MM.1S (cell line): ENCODE results near the gene DSG2.

Experiments
- DNase-seq: peaks from one replicate; pipeline ENCODE4 v3.0.0-alpha.2; 2015
- H2AFZ ChIP-seq: fragments of 300-600 bp; sonication (generic); 2 replicates; pipeline ENCODE4 v1.6.0; 2016; ENCODE audit warnings: antibody characterized with exemption, low read length
- H3F3A ChIP-seq: fragments of 300-600 bp; sonication (generic); 2 replicates; pipeline ENCODE4 v1.6.1; 2016; ENCODE audit warnings: mild to moderate bottlenecking, antibody characterized with exemption, low read length, moderate library complexity, mixed read lengths; ENCODE audit not compliant: insufficient read depth
- H3K27ac ChIP-seq: fragments of 300-600 bp; sonication (generic); 2 replicates; pipeline ENCODE4 v1.5.1; 2016; ENCODE audit warnings: mild to moderate bottlenecking, low read length
- H3K27me3 ChIP-seq: fragments of 300-600 bp; sonication (generic); replicated peaks from 2 replicates; pipeline ENCODE4 v1.6.0; 2016; ENCODE audit warnings: low read length; ENCODE audit not compliant: insufficient read depth
- H3K36me3 ChIP-seq: fragments of 300-600 bp; sonication (generic); replicated peaks from 2 replicates; pipeline ENCODE4 v1.6.1; 2016; ENCODE audit warnings: mild to moderate bottlenecking, low read length, mixed read lengths; ENCODE audit not compliant: insufficient read depth
- H3K4me1 ChIP-seq: fragments of 300-600 bp; sonication (generic); 2 replicates; pipeline ENCODE4 v1.6.1; 2016; ENCODE audit warnings: low read length, mixed read lengths
- H3K4me2 ChIP-seq: fragments of 300-600 bp; sonication (generic); 2 replicates; pipeline ENCODE4 v1.6.0; 2016; ENCODE audit warnings: low read depth, low read length
- H3K4me3 ChIP-seq: fragments of 300-600 bp; sonication (generic); 2 replicates; pipeline ENCODE4 v1.5.1; 2016; ENCODE audit warnings: low read length, mixed read lengths
- H3K79me2 ChIP-seq: fragments of 300-600 bp; sonication (generic); 2 replicates; pipeline ENCODE4 v1.6.1; 2016; ENCODE audit warnings: mixed run types, low read length, mixed read lengths
- H3K9ac ChIP-seq: fragments of 300-600 bp; sonication (generic); 2 replicates; pipeline ENCODE4 v1.6.1; 2016; ENCODE audit warnings: low read length, mixed read lengths
- H3K9me2 ChIP-seq: fragments of 300-600 bp; sonication (generic); replicated peaks from 2 replicates; pipeline ENCODE4 v1.6.1; 2016; ENCODE audit warnings: mild to moderate bottlenecking, low read length, mixed read lengths; ENCODE audit not compliant: insufficient read depth
- H3K9me3 ChIP-seq: fragments of 300-600 bp; sonication (generic); replicated peaks from 2 replicates; pipeline ENCODE4 v1.6.1; 2016; ENCODE audit warnings: mild to moderate bottlenecking, low read length, mixed read lengths; ENCODE audit not compliant: insufficient read depth
- H4K20me1 ChIP-seq: fragments of 300-600 bp; sonication (generic); 2 replicates; pipeline ENCODE4 v1.6.1; 2016; ENCODE audit warnings: mild to moderate bottlenecking, low read length, moderate library complexity, mixed read lengths; ENCODE audit not compliant: insufficient read depth
- EZH2 ChIP-seq: fragments of 300-600 bp; sonication (generic); optimal IDR thresholded peaks from 2 replicates; pipeline ENCODE3; 2017; ENCODE audit warnings: low read depth, mild to moderate bottlenecking, antibody characterized with exemption, low read length, mixed read lengths
- EZH2phosphoT487 ChIP-seq: fragments of 300-600 bp; sonication (generic); IDR thresholded peaks from 2 replicates; pipeline ENCODE4 v1.6.1; 2018; ENCODE audit warnings: antibody characterized with exemption, low read length
- TF ChIP-seq, protein P1 (sequence below): fragments of 300-600 bp; sonication (generic); IDR thresholded peaks from 2 replicates; pipeline ENCODE4 v1.5.1; 2016; ENCODE audit warnings: antibody characterized with exemption, low read length, mixed read lengths

DSG2 gene

DNA sequence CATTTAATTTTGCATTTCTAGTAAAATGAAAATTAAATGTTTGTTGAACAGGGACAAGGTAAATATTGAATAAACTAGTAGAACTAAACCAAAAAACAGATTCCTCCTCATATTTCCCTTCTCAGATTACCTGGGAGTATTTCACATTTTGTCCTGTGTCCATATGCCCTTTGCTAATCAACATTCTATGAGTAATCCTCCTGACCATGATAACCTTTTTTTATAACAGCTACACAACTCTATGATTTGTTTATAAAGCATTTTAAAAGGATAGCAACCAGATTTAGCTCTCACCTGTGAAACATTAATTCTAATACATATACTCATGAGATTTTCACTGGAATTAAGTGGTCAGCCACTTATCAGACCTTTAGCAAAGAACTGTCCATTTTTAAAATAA is 7.1 kb upstream of the DSG2 start:
- Histone ChIP-seq H2AFZ (no peak overlapping the region), H3K4me3 (no peak overlapping the region), H3F3A (no peaks in the 10 kb centered on the region), H3K9me3 (no peaks in the 10 kb centered on the region), H3K4me2 (no peak overlapping the region), H3K27ac (no peak overlapping the region), H4K20me1 (no peaks in the 10 kb centered on the region), H3K27me3 (no peaks in the 10 kb centered on the region), H3K9ac (no peak overlapping the region), H3K36me3 (no peaks in the 10 kb centered on the region), H3K4me1 (no peaks in the 10 kb centered on the region), H3K9me2 (no peaks in the 10 kb centered on the region), H3K79me2 (no peaks in the 10 kb centered on the region)
- TF ChIP-seq EZH2phosphoT487 (no peak), EZH2 (no peak)
- TF ChIP-seq, protein P1, sequence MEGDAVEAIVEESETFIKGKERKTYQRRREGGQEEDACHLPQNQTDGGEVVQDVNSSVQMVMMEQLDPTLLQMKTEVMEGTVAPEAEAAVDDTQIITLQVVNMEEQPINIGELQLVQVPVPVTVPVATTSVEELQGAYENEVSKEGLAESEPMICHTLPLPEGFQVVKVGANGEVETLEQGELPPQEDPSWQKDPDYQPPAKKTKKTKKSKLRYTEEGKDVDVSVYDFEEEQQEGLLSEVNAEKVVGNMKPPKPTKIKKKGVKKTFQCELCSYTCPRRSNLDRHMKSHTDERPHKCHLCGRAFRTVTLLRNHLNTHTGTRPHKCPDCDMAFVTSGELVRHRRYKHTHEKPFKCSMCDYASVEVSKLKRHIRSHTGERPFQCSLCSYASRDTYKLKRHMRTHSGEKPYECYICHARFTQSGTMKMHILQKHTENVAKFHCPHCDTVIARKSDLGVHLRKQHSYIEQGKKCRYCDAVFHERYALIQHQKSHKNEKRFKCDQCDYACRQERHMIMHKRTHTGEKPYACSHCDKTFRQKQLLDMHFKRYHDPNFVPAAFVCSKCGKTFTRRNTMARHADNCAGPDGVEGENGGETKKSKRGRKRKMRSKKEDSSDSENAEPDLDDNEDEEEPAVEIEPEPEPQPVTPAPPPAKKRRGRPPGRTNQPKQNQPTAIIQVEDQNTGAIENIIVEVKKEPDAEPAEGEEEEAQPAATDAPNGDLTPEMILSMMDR = no peak
- no peak for DNase-seq

DNA sequence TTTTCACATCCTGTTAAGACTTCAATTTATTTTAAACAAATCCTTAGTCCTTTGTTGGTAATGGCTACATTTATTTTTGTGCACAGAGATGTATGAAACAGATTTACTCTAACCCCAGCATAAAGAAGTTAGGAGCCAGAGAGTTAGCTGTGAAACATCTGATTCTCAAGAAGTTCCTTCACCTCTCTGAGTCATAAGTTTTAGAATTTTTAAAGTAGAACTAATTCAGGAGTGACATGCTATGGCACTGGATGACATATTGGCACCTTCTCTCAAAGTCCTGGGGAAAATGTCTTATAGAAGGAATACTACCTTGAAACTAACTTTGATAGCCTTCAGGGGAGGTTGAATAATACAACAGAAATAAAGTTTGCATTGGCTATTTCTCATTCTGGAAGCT is 6.4 kb upstream of the DSG2 start:
- H2AFZ ChIP-seq = no peak overlapping the region

DNA sequence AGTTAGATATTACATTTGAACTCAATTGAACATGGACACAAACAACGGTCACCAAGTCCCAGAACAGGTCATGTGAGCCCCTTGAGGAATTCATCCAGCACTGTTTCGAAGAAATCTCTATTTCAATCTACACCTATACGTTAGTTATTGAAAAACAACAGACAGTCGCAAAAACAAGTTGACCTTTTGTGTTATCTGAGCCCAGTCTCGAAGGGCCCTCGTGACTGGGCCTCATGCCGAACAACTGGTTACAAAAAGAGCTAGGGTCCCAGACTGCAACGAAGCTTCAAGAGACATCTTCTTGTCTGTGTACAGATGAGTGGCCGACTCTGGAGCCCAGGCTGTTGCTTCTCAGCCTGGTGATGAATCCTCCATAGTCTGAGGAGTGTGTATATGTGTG is 5.3 kb upstream of the DSG2 start:
- no peaks in the 10 kb centered on the region for H3K79me2 ChIP-seq
- peaks cover 4% of the 10 kb centered on the region; the same call in 1 of the 2 replicates for H3F3A ChIP-seq
- DNase-seq = no peak
- TF ChIP-seq EZH2phosphoT487 = no peak
- TF ChIP-seq, protein P1 = no peak
- no peak for TF ChIP-seq EZH2
- no peaks in the 10 kb centered on the region for H4K20me1 ChIP-seq
- H3K9ac ChIP-seq = no peak overlapping the region
- no peak overlapping the region for H2AFZ ChIP-seq
- H3K9me2 ChIP-seq = no peaks in the 10 kb centered on the region
- no peak overlapping the region for H3K4me3 ChIP-seq
- H3K9me3 ChIP-seq = no peaks in the 10 kb centered on the region
- H3K36me3 ChIP-seq = no peaks in the 10 kb centered on the region
- H3K4me2 ChIP-seq = no peak overlapping the region
- no peak overlapping the region for H3K27ac ChIP-seq
- no peaks in the 10 kb centered on the region for H3K4me1 ChIP-seq
- H3K27me3 ChIP-seq = no peaks in the 10 kb centered on the region

More for the DNA sequence above, 6.4 kb upstream of the DSG2 start:
- no peaks in the 10 kb centered on the region for H3K79me2 ChIP-seq
- no peaks in the 10 kb centered on the region for H3K9me2 ChIP-seq
- no peak for DNase-seq
- H3K4me1 ChIP-seq = no peaks in the 10 kb centered on the region
- H3K4me2 ChIP-seq = no peak overlapping the region
- no peak overlapping the region for H3K4me3 ChIP-seq
- H4K20me1 ChIP-seq = no peaks in the 10 kb centered on the region
- no peaks in the 10 kb centered on the region for H3K9me3 ChIP-seq
- TF ChIP-seq, protein P1 = no peak
- TF ChIP-seq EZH2phosphoT487 (no peak), EZH2 (no peak)
- H3K27ac ChIP-seq = no peak overlapping the region
- H3K27me3 ChIP-seq = no peaks in the 10 kb centered on the region
- H3K36me3 ChIP-seq = no peaks in the 10 kb centered on the region
- no peaks in the 10 kb centered on the region for H3F3A ChIP-seq
- no peak overlapping the region for H3K9ac ChIP-seq
